NAMALWA (cell line): ENCODE measurements around the gene ZNF212.
"Not testable (repeated sequence)": the region's sequence is repeated elsewhere in the genome, so short reads cannot be mapped to it uniquely, and the experiment has no call there.

ENCODE experiments used
- DNase-seq: peaks from one replicate; pipeline ENCODE4 v3.0.0-alpha.2; 2015; ENCODE audit warnings: low spot score

The ZNF212 gene

DNA sequence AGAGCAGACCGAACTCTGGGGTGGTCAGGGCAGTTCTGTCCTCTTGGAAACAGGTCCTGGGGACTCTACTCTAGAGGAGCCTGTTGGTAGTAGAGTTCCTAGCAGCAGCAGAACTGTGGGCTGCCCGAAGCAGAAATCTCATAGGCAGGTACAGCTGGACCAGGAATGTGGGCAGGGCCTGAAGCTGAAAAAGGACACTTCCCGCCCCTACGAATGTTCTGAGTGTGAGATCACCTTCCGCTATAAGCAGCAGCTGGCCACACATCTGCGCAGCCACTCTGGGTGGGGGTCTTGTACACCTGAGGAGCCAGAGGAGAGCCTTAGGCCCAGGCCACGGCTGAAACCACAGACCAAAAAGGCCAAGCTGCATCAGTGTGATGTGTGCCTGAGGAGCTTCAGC, 14.2 kb downstream of the ZNF212 start:
- no peak for DNase-seq

- no peak for DNase-seq
Measured at GRCh38 chr7:149254181-149254858, 14.9 kb downstream of the ZNF212 start.

DNA sequence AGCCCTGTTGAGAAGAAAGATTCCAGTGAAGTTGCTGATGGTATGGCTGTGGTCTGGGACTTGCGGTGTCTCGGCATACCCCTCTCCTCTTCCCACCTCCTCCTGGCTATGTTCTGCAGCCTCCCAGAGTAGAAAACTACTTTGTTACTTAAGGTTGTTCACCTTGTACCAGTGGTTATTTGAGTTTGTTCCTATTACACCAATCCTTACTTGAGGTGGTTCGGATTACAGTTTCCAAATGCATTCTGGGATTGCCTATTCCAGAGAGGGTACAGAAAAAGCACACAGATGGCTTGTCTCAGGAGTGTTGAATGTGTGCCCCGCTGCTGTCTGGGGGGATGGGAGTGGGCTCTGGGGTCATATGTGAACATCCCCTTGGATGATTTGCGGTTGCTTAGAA, 15.7 kb downstream of the ZNF212 start:
- DNase-seq: no peak

DNA sequence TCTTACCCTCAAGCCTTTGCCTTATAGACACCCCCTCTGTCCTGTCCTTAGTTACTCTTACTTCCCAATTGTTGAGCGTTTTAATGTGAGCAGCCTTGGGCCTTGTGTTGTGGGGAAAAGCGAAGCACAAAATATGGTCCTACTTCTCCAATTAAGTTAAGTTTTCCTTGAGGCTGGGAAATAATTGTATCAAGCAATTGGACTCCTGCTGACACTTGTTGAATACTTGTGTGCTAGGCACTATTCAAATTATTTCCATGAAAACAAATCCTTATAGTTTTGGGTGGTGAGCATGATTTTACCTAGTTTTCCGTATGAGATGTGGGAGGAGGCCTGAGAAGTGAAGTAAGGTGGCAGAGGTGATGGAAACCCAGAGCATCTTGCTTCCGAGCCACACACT, 17.1 kb downstream of the ZNF212 start:
- no peak for DNase-seq

- DNase-seq: no peak
Measured at GRCh38 chr7:149257146-149257545, 17.7 kb downstream of the ZNF212 start.

DNA sequence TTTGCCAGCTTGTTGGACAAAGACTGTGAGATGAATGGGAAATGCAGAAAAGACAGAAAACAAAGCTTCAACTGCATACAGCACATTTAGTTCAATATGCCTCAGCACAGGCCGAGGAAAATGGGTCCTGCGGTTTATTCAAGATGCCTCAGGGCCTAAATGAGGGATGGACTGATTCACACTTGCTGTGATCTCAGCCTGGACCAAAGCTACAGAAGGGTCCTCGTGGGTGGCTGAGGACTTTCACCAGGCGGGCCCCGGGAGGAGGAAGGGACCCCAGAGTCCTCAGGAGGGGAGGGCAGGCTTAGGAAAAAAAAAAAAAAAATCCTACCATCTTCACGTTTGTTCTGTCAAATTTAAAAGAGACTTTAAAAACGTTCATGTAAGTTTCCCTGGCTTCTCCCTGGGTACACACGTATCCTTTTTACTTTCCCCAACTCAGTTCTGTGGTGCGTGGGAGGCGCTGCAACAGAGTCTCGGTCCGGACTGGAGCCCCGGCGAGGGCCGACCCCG, 21.9 kb downstream of the ZNF212 start:
- peak; percentile 31 for DNase-seq

- peak; percentile 85 for DNase-seq
Measured at GRCh38 chr7:149261829-149262617, 22.6 kb downstream of the ZNF212 start, which contains the start of gene ZNF783. TSS of gene ZNF783 (plus strand) at chr7:149262196. CDS start at chr7:149262334, 138 bp downstream.

- DNase-seq: no peak
Measured at GRCh38 chr7:149266451-149266850, 27.0 kb downstream of the ZNF212 start.

GRCh38 chr7:149267733-149268132, 28.3 kb downstream of the ZNF212 start:
- DNase-seq: no peak

- DNase-seq: not testable (repeated sequence)
Measured at GRCh38 chr7:149274424-149274823, 35.0 kb downstream of the ZNF212 start.

- no peak for DNase-seq
Measured at GRCh38 chr7:149277871-149278270, 38.4 kb downstream of the ZNF212 start.

DNA sequence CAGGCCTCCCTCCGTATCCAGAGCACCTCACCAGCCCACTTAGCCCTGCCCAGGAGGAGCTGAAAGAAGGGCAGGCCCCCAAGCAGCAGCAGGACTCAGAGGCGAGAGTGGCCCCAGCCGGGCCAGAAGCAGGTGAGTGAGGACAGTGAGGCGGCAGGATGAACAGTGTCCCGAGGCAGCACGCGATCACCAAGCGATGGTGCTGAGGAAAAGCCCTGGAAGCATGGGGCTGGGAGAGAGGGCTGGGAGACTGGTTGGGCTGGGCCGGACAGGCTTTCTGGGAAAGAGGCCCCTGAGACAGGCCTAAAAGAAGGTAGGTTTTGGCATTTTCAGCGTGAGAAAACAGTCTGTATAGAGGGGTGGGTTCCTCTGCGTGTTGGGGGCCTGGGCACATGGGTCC, 38.9 kb downstream of the ZNF212 start:
- DNase-seq: no peak

GRCh38 chr7:149279111-149279743, 39.8 kb downstream of the ZNF212 start:
- no peak for DNase-seq

DNA sequence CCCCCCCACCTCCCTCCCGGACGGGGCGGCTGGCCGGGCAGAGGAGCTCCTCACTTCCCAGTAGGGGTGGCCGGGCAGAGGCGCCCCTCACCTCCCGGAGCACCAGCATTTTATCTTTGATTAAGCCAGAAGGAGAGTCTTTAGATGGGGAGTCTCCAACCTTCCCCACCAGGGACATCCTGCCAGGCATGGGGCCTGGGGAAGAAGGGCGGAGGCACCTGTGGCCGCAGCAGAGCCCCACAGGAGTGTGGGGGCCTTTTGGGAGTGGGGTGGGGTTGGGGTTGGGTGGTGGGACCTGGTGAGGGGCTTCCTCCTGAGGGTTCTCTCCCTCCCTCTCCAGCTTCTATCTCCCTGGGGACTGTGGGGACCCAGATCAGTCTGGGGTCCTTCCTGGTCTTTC, 40.7 kb downstream of the ZNF212 start:
- DNase-seq: no peak

DNA sequence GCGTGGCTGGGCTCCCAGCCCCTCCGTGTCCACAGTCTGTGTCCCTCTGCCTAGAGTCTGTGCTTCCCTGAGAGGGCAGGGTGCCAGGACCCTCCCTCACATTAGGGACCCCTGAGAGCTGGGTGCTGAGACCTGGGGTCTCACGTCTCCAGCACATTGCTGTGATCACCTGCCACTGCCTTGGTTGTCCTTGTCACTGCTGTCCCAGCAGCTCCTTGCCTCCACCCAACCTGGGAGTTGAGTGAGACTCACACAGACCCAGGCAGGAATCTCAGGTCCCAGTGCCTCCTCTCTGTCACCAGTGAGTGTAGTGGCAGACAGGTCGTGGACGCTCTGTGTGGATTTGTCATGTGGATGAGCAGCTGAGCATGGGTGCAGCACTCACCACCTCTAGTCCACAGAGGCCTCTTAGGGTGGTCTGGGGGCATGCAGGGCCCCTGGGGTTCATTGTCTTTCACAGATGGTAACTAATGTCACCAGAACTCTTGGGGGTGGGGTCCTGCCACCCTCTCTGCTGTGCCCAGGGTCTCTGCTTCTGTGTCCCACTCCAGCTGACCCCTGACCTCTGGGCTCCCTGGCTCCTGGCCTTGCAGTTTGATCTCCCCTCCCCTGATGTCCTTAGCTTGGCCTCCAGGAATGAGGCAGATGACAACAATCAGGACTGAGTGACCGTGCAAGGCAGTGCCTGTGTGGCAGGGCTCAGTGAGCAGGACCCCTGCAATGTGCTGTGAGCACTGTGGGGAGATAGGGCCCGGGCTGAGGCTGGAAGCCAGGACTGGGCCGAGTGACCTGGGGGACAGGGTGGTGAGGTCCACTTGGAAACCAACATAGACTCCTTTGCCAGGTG, 41.4 kb downstream of the ZNF212 start:
- no peak for DNase-seq

DNA sequence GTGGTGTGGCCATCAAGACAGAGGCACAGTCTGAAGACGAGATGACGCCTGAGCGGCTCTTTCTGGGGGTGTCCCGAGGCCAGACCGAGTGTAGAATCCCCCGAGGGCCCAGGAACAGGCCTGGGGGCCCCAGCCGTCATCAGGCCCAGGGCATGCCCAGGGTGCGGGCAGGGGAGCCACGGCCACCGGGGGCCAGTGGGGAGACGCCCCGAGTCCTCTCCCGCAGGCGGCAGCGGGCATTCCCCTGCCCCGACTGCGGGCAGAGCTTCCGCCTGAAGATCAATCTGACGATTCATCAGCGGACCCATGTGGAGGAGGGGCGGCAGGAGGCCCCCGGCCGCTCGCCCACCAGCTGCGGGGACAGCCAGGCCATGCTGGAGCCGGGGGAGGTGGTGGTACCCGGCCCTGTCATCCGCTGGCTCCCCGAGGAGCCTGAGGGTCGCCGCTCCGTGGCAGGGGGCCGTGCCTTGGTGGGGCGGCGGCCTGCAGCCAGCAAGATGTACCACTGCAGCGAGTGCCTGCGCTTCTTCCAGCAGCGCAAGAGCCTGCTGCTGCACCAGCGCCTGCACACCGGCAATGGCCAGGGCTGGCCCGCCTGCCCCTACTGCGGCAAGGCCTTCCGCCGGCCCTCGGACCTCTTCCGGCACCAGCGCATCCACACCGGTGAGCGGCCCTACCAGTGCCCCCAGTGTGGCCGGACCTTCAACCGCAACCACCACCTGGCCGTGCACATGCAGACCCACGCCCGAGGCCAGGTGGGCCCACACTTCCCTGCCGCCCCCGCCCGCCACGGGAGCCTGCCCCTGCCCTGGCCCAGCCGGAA, 42.3 kb downstream of the ZNF212 start:
- no peak for DNase-seq

DNA sequence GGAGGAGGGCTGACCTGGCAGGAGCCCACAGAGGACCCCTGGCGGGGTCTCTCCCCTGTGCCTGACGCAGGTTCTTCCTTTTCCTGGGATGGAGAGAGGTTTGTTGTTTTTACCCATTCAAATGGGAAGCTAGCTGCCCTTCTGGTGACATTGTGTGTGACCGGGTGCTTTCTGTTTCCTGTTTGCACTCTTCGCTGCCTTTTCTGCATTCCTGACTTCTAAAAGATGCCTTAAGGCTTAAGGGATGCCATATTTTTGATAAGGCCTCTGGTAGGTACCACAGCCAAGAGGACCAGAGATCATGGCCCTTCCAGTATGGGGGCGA, 42.8 kb downstream of the ZNF212 start:
- no peak for DNase-seq

GRCh38 chr7:149283321-149283720, 43.9 kb downstream of the ZNF212 start:
- DNase-seq: no peak

GRCh38 chr7:149284343-149284742, 44.9 kb downstream of the ZNF212 start:
- DNase-seq: peak; percentile 54

- peak; percentile 96 for DNase-seq
Measured at GRCh38 chr7:149284850-149285585, 45.6 kb downstream of the ZNF212 start.
